Prostate gland (tissue), 2 donors: ENCODE results near the gene KLF13. TPM values are rescaled to one million over a fixed set of nuclear protein-coding genes. Genes with fewer than 3 reads are reported as not detected.

Experiments used
- DNase-seq: peaks from one replicate; pipeline ENCODE4 v3.0.0-alpha.2; 2019; ENCODE audit warnings: low spot score
- H3K27ac ChIP-seq, 2 donors: fragments of 200-600 bp; sonication (generic); 2 replicates each; pipeline ENCODE4 v1.5.1; 2017 to 2019
- H3K27me3 ChIP-seq: fragments of 200-600 bp; sonication (generic); replicated peaks from 2 replicates; pipeline ENCODE4 v1.5.1; 2019; ENCODE audit not compliant: insufficient read depth
- H3K36me3 ChIP-seq, 2 donors: fragments of 200-600 bp; sonication (generic); 1 replicate in 1 of 2; 2 replicates in 1 of 2; pipeline versions ENCODE4 v1.5.1 to v1.8.1; 2017 to 2019
- H3K4me1 ChIP-seq: fragments of 200-600 bp; sonication (generic); replicated peaks from 2 replicates; pipeline ENCODE4 v1.5.1; 2019
- H3K4me3 ChIP-seq, 2 donors: fragments of 200-600 bp; sonication (generic); 2 replicates each; pipeline ENCODE4 v1.5.1; 2017 to 2019
- H3K9me3 ChIP-seq: fragments of 200-600 bp; sonication (generic); 2 replicates; pipeline ENCODE4 v1.5.1; 2017
- POLR2A ChIP-seq: fragments of 450-650 bp; IDR thresholded peaks from one replicate; pipeline ENCODE4 v1.6.1; 2016; ENCODE audit warnings: antibody characterized with exemption, mild to moderate bottlenecking
- POLR2AphosphoS5 ChIP-seq: sonication (generic); formaldehyde crosslinking; IDR thresholded peaks from one replicate; pipeline ENCODE4 v1.6.1; 2017; ENCODE audit warnings: antibody characterized with exemption
- WGBS: methylation state at CpG from one replicate; pipeline ENCODE4 v1.1.5; 2018; 5-methylcytosine and 5-hydroxymethylcytosine counted together
- intact Hi-C: fragments of 100-400 bp; cut with DNase I; formaldehyde crosslinking; loops from one replicate; pipeline ENCODE4 v1.14.2; 2022
- total RNA-seq, 2 donors: library from RNA; depleted of rRNA; stranded (reverse); fragments of >200 nt; gene quantifications; one replicate each; pipeline ENCODE4 v1.1.0, GENCODE V29; 2016
- TF ChIP-seq, protein P1 (sequence below), 4 experiments: fragments of 200-600 bp in 2 of 4; fragments of 450-650 bp in 2 of 4; sonication (generic) in 2 of 4; IDR thresholded peaks; 1 replicate in 3 of 4; 2 replicates in 1 of 4; pipeline ENCODE4 v1.5.1; 2016 to 2019; ENCODE audit warnings: antibody characterized with exemption in 4 of 4, mild to moderate bottlenecking in 2 of 4, moderate library complexity in 2 of 4

The KLF13 gene
- total RNA-seq, 2 donors from 2014 or later, result 16.6 to 56.5 TPM

GRCh38 chr15:31390029-31390428 lies 63.4 kb downstream of the KLF13 start:
- WGBS, result 97% methylated on average over 3 of the region's 3 CpGs
- Histone ChIP-seq H3K27me3 (no peaks in the 10 kb centered on the region), H3K27ac (no peak overlapping the region), H3K9me3 (no peaks in the 10 kb centered on the region), H3K4me1 (no peaks in the 10 kb centered on the region), H3K4me3 (no peak overlapping the region), H3K36me3 (no peaks in the 10 kb centered on the region)
- no peak for DNase-seq
- TF ChIP-seq POLR2AphosphoS5, result no peak
- intact Hi-C loops, result loop anchor here (5.0 kb wide), 1 partner anchor 63 kb away; the partner anchor contains the start of gene KLF13

DNA sequence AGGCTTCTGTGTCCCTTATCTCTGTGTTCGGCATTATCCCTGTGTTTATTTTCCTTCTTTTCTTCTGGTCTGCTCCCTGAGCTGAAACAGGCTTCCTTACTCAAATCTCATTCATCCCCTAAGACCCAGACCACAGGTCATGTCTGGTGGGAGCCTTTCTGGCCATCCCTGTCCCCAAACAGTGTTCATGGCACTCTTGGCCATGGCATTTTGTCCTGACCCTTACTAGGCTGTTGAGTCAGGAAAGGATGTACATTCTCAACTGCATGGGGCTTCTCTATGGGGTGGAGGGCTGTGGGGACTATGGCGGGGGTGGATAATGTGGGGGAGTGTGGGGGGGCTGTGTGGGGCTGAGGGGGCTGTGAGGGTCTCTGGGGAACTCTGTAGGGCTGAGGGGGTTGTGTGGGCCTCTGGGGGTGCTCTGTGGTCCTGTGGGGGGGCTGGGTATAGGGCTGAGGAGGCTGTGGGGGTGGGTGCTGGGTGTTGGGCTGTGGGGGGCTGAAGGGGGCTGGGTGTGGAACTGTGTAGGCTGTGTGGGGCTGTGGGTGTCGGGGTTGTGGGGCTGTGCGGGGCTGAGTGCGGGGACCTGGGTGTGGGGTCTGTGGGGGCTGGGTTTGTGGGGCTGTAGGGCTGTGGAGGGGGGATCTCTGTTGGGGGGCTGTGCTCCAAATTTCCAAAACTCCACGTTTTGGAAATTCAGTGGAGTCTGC lies 64.3 kb downstream of the KLF13 start:
- Histone ChIP-seq H3K27ac (peak overlapping the region; percentile 89 to 93), H3K4me1 (no peaks in the 10 kb centered on the region), H3K4me3 (peak overlapping the region in 1 of 2 donors; percentile 50), H3K27me3 (no peaks in the 10 kb centered on the region), H3K9me3 (no peaks in the 10 kb centered on the region), H3K36me3 (no peaks in the 10 kb centered on the region)
- no peak for DNase-seq
- intact Hi-C loops, result loop anchor here (5.0 kb wide), 1 partner anchor 64 kb away; the partner anchor contains the start of gene KLF13
- 86% methylated on average over 6 of the region's 6 CpGs for WGBS
- TF ChIP-seq, protein P1, sequence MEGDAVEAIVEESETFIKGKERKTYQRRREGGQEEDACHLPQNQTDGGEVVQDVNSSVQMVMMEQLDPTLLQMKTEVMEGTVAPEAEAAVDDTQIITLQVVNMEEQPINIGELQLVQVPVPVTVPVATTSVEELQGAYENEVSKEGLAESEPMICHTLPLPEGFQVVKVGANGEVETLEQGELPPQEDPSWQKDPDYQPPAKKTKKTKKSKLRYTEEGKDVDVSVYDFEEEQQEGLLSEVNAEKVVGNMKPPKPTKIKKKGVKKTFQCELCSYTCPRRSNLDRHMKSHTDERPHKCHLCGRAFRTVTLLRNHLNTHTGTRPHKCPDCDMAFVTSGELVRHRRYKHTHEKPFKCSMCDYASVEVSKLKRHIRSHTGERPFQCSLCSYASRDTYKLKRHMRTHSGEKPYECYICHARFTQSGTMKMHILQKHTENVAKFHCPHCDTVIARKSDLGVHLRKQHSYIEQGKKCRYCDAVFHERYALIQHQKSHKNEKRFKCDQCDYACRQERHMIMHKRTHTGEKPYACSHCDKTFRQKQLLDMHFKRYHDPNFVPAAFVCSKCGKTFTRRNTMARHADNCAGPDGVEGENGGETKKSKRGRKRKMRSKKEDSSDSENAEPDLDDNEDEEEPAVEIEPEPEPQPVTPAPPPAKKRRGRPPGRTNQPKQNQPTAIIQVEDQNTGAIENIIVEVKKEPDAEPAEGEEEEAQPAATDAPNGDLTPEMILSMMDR (IDR thresholded peaks at IDR 0.05), result no peak
- no peak for TF ChIP-seq POLR2AphosphoS5
- TF ChIP-seq POLR2A, result no peak

DNA sequence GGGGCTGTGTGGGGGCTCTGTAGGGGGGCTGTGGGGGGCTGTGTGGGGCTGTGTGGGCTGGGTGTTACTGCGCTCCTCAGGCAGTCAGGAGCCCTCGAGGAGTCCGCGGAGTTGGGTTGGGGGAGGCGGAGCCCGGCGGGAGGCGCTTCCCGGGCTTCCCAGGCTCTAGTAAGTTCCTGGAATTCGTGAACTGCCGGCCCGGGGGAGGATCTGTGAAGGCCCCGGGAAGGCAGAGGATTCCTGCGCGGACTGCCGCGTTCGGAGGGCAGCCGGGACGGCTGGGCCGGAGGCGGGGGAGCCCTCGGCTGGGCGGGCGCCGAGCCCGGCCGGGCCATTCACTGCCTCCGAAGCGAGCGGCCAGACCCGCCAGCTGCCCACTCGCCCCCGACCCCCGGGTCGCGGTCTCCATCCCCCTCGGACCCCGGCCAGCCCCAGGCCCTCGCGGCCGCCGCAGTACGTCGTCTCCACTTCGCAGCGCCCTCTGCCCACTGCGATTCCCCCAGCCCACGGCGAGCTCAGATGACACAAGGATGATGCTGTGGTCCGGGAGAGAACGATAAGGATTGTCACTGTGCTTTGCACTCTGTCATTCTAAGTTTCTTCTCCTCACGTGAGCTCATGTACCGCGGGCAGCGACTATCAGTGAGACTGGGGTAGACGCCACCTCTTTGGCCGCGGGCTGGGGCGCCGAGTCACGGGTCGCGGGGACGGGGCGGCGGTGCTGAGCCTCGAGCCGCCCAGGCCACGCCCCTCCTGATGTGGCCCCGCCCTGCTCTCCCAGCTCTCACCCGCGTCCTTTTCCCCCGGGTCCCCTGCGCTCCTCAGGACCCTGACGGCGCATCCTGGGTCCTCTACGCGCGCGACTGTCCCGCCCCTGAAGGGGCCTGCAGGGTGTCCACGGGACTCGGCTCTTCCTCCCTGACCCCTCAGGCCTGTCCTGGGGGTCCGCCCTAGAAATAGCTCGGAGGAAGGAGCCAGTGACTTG lies 65.3 kb downstream of the KLF13 start:
- peak; percentile 75 for DNase-seq
- TF ChIP-seq POLR2AphosphoS5 (peak; percentile 69), POLR2A (peak; percentile 84)
- TF ChIP-seq, protein P1 (IDR thresholded peaks at IDR 0.05), result no peak
- Histone ChIP-seq H3K27ac (peak overlapping the region; percentile 89 to 93), H3K4me1 (no peaks in the 10 kb centered on the region), H3K9me3 (no peaks in the 10 kb centered on the region), H3K36me3 (no peaks in the 10 kb centered on the region), H3K4me3 (peak overlapping the region; percentile 49 to 50), H3K27me3 (no peaks in the 10 kb centered on the region)
- intact Hi-C loops, result loop anchor here (2.0 to 5.0 kb wide), 2 partner anchors 25 to 65 kb away; partner anchors contain the start of gene KLF13
- 0% methylated on average over 74 of the region's 86 CpGs for WGBS

DNA sequence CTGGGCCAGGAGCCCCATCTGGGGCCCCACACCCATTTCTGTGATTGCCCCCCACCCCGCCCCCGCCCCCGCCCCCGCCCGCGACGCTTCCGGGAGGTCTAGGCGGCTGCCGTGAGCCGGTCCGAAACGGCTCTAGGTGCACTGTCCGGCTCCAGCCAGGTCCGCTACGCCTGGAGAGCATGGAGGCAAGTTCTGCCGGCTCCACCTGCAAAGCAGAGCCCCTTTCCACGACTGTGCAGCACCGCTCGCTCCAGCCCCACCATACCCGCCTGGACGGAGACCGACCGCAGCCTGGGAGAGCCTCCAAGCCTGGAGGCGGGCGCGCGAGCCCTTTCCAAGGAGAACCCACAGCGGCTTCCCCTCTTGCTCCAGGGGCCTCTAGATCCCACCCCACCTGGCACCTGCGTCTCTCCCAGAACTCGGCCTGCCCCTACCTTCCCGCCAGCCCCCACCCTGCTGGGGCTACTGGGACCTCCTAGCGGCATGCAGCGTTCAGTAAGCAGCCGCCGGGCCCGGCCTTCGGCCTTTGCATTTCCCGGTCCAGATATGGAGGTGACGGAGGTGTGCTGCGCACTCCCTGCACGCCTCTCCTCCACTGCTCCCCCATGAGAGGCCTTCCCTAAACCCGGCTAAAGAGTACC lies 66.2 kb downstream of the KLF13 start:
- Histone ChIP-seq H3K27ac (peak overlapping the region; percentile 89 to 93), H3K27me3 (no peaks in the 10 kb centered on the region), H3K9me3 (no peaks in the 10 kb centered on the region), H3K36me3 (no peaks in the 10 kb centered on the region), H3K4me3 (peak overlapping the region; percentile 49 to 50), H3K4me1 (peaks cover 6% of the 10 kb centered on the region)
- intact Hi-C loops, result loop anchor here (2.0 to 5.0 kb wide), 2 partner anchors 26 to 66 kb away; partner anchors contain the start of gene KLF13
- TF ChIP-seq POLR2AphosphoS5 (no peak), POLR2A (no peak)
- TF ChIP-seq, protein P1 (IDR thresholded peaks at IDR 0.05), result no peak
- DNase-seq, result no peak
- 31% methylated on average over 26 of the region's 43 CpGs for WGBS
